Ishikawa (cell line): ENCODE data around the gene TPX2.

Experiments used
- EP300 ChIP-seq: IDR thresholded peaks from 2 replicates; pipeline ENCODE4 v1.6.1; 2012; ENCODE audit warnings: borderline replicate concordance
- REST ChIP-seq: IDR thresholded peaks from 2 replicates; pipeline ENCODE4 v1.6.1; 2012; ENCODE audit warnings: low read depth, mild to moderate bottlenecking
- TAF1 ChIP-seq: IDR thresholded peaks from 2 replicates; pipeline ENCODE4 v1.6.1; 2012; ENCODE audit warnings: low read depth, mild to moderate bottlenecking
- TEAD4 ChIP-seq: IDR thresholded peaks from 2 replicates; pipeline ENCODE4 v1.6.1; 2012

- TF ChIP-seq REST (no peak), TAF1 (no peak), TEAD4 (no peak), EP300 (no peak)
These were observed 32.4 kb upstream of the TPX2 start for GRCh38 chr20:31706607-31707257.
